ENCODE measurements around the gene MON2. TPM values are rescaled to one million over a fixed set of nuclear protein-coding genes. Genes with fewer than 3 reads are reported as not detected.

MON2 gene
- total RNA-seq, 2 donors from 2014 or later: 30.3 to 43.3 TPM

DNA sequence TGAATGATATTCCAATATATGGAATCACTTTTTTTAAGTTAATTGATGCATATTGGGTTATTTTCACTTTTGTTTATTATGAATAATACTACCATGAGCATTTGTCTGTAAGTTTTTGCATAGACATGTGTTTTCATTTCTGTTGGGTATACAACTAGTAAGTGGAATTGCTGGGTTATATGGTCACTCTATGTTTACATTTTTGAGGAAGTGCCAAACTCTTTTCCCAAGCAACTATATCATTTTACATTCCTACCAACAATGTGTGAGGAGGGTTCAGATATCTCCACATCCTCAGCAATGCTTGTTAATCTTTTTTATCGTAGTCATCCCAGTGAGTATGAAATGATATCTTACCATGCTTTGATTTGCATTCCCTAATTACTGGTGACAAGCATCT lies 64.0 kb downstream of the MON2 start:
- no peaks in the 10 kb centered on the region for H3K9me3 ChIP-seq (ENCODE audit: control insufficient read depth, low read length)
- Mint-ChIP-seq H3K4me1 (peaks cover 6% of the 10 kb centered on the region), H3K9me3 (no peaks in the 10 kb centered on the region), H3K36me3 (ENCODE audit: low read depth) (peaks cover 28% of the 10 kb centered on the region), H3K4me3 (no peak overlapping the region), H3K27me3 (ENCODE audit: insufficient read depth) (no peaks in the 10 kb centered on the region), H3K27ac (no peak overlapping the region)
- H3K36me3 ChIP-seq (ENCODE audit: control insufficient read depth, insufficient read depth, low read length): peaks cover 48% of the 10 kb centered on the region
- TF ChIP-seq, protein P1, sequence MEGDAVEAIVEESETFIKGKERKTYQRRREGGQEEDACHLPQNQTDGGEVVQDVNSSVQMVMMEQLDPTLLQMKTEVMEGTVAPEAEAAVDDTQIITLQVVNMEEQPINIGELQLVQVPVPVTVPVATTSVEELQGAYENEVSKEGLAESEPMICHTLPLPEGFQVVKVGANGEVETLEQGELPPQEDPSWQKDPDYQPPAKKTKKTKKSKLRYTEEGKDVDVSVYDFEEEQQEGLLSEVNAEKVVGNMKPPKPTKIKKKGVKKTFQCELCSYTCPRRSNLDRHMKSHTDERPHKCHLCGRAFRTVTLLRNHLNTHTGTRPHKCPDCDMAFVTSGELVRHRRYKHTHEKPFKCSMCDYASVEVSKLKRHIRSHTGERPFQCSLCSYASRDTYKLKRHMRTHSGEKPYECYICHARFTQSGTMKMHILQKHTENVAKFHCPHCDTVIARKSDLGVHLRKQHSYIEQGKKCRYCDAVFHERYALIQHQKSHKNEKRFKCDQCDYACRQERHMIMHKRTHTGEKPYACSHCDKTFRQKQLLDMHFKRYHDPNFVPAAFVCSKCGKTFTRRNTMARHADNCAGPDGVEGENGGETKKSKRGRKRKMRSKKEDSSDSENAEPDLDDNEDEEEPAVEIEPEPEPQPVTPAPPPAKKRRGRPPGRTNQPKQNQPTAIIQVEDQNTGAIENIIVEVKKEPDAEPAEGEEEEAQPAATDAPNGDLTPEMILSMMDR (conservative IDR thresholded peaks at IDR 0.05): no peak
- no peak overlapping the region for H3K27ac ChIP-seq (ENCODE audit: low read depth, low read length)
- no peak overlapping the region for H3K4me3 ChIP-seq (ENCODE audit: low read length)
- WGBS, 2 experiments (ENCODE audit: insufficient coverage in 1 of 2, insufficient read length in 1 of 2): 89 to 100% methylated on average over 1 of the region's 1 CpG
- no peaks in the 10 kb centered on the region for H3K4me1 ChIP-seq (ENCODE audit: control insufficient read depth, insufficient read depth, low read length)
- H3K27me3 ChIP-seq (ENCODE audit: control insufficient read depth, insufficient read depth, low read length, poor library complexity, severe bottlenecking): no peaks in the 10 kb centered on the region
- no peak overlapping the region for H3K9ac ChIP-seq (ENCODE audit: extremely low read depth, low read length, poor library complexity, severe bottlenecking)
- DNase-seq: no peak

DNA sequence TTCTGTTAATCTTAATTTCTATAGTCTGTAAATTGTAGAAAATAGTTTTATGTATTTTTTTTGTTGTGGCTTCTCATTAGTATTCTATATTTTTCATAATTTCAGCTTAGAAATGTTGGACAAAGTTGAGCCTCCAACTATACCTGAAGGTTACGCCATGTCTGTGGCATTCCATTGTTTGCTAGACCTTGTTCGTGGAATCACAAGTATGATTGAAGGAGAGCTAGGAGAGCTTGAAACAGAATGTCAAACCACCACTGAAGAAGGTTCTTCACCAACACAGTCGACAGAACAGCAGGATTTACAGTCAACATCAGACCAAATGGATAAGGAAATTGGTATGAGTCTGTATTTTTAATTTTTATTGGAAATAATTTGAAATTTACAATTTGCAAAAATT lies 65.7 kb downstream of the MON2 start:
- H3K27me3 ChIP-seq (ENCODE audit: control insufficient read depth, insufficient read depth, low read length, poor library complexity, severe bottlenecking): no peaks in the 10 kb centered on the region
- H3K36me3 ChIP-seq (ENCODE audit: control insufficient read depth, insufficient read depth, low read length): peaks cover 47% of the 10 kb centered on the region
- H3K9me3 ChIP-seq (ENCODE audit: control insufficient read depth, low read length): no peaks in the 10 kb centered on the region
- TF ChIP-seq, protein P1 (conservative IDR thresholded peaks at IDR 0.05): no peak
- H3K36me3 Mint-ChIP-seq (ENCODE audit: low read depth): peaks cover 29% of the 10 kb centered on the region
- no peak overlapping the region for H3K9ac ChIP-seq (ENCODE audit: extremely low read depth, low read length, poor library complexity, severe bottlenecking)
- DNase-seq: no peak
- H3K4me3 Mint-ChIP-seq: no peak overlapping the region
- no peaks in the 10 kb centered on the region for H3K4me1 ChIP-seq (ENCODE audit: control insufficient read depth, insufficient read depth, low read length)
- H3K27ac Mint-ChIP-seq: no peak overlapping the region
- H3K4me3 ChIP-seq (ENCODE audit: low read length): no peak overlapping the region
- 81% methylated on average over 3 of the region's 3 CpGs; no CpG with 5 or more reads in 1 of the 2 experiments for WGBS, 2 experiments (ENCODE audit: insufficient coverage in 1 of 2, insufficient read length in 1 of 2)
- H3K27me3 Mint-ChIP-seq (ENCODE audit: insufficient read depth): no peaks in the 10 kb centered on the region
- no peaks in the 10 kb centered on the region for H3K9me3 Mint-ChIP-seq
- peaks cover 6% of the 10 kb centered on the region for H3K4me1 Mint-ChIP-seq
- H3K27ac ChIP-seq (ENCODE audit: low read depth, low read length): no peak overlapping the region

DNA sequence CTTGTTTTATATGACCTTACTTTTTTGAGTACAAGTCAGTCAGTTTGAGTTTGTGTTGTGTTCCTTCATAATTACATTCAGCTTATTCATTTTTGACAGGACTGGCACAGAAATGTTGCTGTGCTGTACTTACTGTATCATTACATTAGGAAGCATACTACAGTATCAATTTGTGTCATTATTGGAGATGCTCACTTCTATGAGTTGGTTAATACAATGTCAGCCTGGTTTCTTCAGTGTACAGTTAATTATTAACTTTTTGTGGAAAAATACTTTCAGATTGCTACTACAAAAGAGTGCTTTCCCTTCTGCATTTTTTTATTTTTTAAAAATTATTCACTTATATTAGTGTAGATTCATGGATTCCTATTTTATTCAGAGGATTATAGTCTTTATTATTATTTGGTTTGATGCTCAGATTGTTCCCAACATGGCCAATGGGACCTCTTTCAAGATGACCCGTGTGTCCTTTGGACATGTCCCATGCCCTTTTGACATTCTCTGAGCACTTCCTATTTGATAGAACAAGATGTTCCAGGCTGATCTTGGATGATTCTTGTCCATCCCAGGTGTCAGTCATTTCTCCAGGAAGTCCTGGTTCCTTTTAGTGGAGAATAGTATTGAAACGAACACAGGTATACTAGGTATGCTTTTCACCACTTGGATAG lies 66.6 kb downstream of the MON2 start:
- TF ChIP-seq, protein P1 (conservative IDR thresholded peaks at IDR 0.05): no peak
- H3K9me3 Mint-ChIP-seq: no peaks in the 10 kb centered on the region
- H3K9ac ChIP-seq (ENCODE audit: extremely low read depth, low read length, poor library complexity, severe bottlenecking): no peak overlapping the region
- no peaks in the 10 kb centered on the region for H3K9me3 ChIP-seq (ENCODE audit: control insufficient read depth, low read length)
- no peak overlapping the region for H3K27ac ChIP-seq (ENCODE audit: low read depth, low read length)
- DNase-seq: no peak
- no peak overlapping the region for H3K4me3 Mint-ChIP-seq
- H3K27ac Mint-ChIP-seq: no peak overlapping the region
- H3K27me3 ChIP-seq (ENCODE audit: control insufficient read depth, insufficient read depth, low read length, poor library complexity, severe bottlenecking): no peaks in the 10 kb centered on the region
- no peaks in the 10 kb centered on the region for H3K27me3 Mint-ChIP-seq (ENCODE audit: insufficient read depth)
- H3K4me1 Mint-ChIP-seq: peaks cover 6% of the 10 kb centered on the region
- H3K36me3 ChIP-seq (ENCODE audit: control insufficient read depth, insufficient read depth, low read length): peaks cover 56% of the 10 kb centered on the region
- 100% methylated on average over 1 to 2 of the region's 2 CpGs for WGBS, 2 experiments (ENCODE audit: insufficient coverage in 1 of 2, insufficient read length in 1 of 2)
- peaks cover 34% of the 10 kb centered on the region for H3K36me3 Mint-ChIP-seq (ENCODE audit: low read depth)
- H3K4me3 ChIP-seq (ENCODE audit: low read length): no peak overlapping the region
- H3K4me1 ChIP-seq (ENCODE audit: control insufficient read depth, insufficient read depth, low read length): no peaks in the 10 kb centered on the region

All from endodermal cell (in vitro differentiated cells).